DND-41 (cell line): ENCODE data around the gene PNPLA2.

Experiments
- EZH2 ChIP-seq: IDR thresholded peaks from 3 replicates; pipeline ENCODE4 v1.6.1; 2012; ENCODE audit warnings: borderline replicate concordance, low read depth, mild to moderate bottlenecking, moderate library complexity, low read length, inconsistent platforms; ENCODE audit not compliant: severe bottlenecking
- TF ChIP-seq, protein P1 (sequence below): IDR thresholded peaks from 2 replicates; pipeline ENCODE4 v1.5.1; 2012; ENCODE audit warnings: borderline replicate concordance, low read length, moderate library complexity, mild to moderate bottlenecking; ENCODE audit not compliant: poor library complexity, severe bottlenecking; ENCODE audit errors: extremely low read depth

DNA sequence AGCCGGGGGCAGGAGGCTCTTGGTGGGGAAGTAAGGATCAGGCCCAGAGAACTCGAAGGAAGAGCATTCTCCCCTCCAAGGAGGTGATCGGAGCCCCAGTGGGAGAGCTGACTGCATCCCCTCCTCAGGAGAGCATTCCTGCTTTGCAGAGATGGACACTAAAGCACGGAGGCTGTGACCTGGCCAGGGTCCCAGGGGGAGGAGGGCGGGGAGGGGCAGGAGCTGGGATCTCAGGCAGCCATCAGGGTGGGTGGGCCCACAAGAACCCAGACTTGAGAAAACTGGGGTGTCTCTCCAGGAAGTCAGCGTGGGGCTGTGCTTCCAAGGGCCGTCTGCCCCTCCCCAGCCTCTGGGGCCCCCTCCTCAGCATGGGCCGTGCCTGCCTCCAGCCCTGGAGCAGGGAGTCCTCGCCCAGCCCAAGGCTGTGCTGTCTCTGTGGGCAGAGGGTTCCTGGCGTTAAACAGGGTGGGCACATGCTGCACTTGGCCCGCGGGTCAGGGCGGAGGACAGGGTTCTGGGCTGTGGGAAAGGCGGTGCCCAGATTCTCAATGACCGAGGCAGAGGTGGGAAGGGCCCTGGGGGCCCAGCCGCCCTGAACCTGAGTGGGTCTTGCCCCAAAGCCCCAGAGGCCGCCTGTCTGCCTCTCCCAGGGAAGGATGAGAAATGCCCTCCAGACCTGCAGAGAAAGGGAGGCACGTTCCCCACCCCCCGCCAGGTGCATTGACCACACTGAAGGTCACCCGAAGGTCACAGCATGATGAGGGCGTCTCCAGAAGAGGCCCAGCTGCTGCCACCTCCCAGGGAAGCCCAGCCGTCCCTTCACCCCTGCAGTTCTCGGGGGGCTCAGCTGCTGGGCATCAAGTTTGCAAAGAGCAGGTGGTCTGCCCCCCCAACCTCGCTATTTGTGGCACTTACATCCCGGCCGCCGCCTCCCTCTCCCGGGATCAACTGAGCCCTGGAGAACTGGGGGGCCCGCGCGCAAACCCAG, 29.5 kb upstream of the PNPLA2 start:
- TF ChIP-seq, protein P1, sequence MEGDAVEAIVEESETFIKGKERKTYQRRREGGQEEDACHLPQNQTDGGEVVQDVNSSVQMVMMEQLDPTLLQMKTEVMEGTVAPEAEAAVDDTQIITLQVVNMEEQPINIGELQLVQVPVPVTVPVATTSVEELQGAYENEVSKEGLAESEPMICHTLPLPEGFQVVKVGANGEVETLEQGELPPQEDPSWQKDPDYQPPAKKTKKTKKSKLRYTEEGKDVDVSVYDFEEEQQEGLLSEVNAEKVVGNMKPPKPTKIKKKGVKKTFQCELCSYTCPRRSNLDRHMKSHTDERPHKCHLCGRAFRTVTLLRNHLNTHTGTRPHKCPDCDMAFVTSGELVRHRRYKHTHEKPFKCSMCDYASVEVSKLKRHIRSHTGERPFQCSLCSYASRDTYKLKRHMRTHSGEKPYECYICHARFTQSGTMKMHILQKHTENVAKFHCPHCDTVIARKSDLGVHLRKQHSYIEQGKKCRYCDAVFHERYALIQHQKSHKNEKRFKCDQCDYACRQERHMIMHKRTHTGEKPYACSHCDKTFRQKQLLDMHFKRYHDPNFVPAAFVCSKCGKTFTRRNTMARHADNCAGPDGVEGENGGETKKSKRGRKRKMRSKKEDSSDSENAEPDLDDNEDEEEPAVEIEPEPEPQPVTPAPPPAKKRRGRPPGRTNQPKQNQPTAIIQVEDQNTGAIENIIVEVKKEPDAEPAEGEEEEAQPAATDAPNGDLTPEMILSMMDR = no peak
- no peak for TF ChIP-seq EZH2
